GM18526 (cell line): ENCODE data around the gene CHN1.

Experiments used
- POLR2A ChIP-seq: IDR thresholded peaks from 3 replicates; pipeline ENCODE4 v1.6.1; 2011; ENCODE audit not compliant: insufficient read length; ENCODE audit errors: extremely low read depth

The CHN1 gene

DNA sequence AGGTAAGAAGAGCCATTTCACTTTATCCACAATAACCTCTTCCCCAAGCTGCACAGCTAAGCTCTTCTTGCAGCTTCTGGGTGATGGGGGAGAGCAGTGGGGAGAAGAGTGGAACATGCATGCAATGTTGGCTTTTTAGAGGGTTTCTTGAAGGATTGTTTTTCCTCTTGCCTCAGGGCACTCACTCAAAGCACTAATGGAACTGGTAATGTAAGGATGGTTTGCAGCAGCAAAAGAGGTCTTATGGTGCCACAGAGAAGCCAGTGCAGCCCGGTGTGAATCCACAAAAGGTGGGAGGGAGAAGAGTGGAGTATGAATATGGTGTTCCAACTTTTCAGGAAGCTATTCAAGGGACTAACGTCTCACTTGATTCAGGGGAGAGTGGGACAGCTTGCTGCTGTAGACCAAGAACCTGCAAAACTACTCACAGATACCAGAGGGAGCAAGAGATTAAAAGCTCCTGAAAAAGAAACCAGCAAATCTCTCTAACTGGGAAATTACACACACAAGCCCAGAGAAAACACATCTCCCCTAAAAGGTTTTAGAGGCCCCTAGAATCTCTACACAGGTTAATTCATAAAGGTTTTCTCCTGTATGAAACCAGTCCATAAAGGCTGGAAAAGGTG, 116.4 kb downstream of the CHN1 start:
- TF ChIP-seq POLR2A = no peak

DNA sequence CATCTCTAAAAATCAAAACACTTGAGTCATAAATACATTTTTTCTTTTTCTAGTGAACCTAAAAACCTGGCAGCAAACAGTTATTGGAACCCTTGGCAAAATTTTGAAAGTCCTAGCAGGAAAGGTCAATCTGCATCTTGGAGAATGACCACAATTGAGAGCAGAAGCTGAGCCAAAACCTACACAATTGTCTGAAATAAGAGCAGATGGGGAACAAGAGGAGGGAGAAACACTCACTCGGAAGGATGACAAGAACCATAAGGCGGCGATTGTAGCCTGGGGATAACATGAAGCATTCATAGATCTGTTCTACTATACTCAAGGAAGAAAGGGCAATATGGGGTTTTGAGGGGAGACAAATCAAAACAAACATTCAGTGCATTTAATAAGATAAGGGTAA, 117.0 kb downstream of the CHN1 start:
- no peak for TF ChIP-seq POLR2A

GRCh38 chr2:174882416-174882815, 122.8 kb downstream of the CHN1 start:
- no peak for TF ChIP-seq POLR2A

- TF ChIP-seq POLR2A = no peak
Observed at GRCh38 chr2:174881678-174882077, 123.5 kb downstream of the CHN1 start.

- TF ChIP-seq POLR2A = no peak
Observed at GRCh38 chr2:174878537-174879147, 126.5 kb downstream of the CHN1 start.

- TF ChIP-seq POLR2A = no peak
Observed at GRCh38 chr2:174877751-174878150, 127.4 kb downstream of the CHN1 start.

DNA sequence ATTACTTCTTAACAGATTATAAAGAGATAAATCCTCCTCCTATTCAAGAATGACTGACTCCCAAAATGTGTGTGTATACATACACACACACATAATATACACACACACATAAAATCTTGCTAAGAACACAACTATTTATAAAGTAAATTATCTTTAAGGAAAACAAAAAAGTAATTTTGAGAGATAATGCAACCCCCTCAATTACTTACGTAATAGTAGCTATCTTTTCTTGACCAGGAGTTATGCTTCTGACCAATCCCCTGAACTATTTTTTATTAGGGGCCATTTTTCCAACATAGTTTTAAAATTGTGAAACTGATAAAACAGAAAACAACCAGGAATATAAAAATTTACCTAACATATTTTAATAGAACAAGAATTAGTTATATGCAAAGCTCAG, 127.9 kb downstream of the CHN1 start:
- TF ChIP-seq POLR2A = no peak

DNA sequence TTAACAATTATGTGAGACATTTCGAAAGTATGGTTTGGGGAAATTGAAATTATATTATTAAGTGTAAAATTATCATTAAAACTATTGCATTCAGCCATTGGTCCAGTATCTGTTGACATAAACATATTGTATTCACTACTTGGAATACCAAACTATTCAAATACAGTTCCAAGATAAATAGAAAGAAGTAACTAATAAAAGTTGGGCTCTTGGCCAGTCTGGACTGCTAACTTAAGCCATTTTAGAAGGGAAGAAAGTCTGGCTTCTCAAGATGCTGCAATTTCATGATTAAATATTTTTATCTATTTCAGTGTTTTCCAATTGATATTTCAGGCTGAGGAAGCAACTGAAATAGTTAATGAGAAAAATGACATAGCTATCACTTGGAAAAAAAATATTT, 131.1 kb downstream of the CHN1 start:
- TF ChIP-seq POLR2A = no peak

- TF ChIP-seq POLR2A = no peak
Observed at GRCh38 chr2:174873471-174873870, 131.7 kb downstream of the CHN1 start.

DNA sequence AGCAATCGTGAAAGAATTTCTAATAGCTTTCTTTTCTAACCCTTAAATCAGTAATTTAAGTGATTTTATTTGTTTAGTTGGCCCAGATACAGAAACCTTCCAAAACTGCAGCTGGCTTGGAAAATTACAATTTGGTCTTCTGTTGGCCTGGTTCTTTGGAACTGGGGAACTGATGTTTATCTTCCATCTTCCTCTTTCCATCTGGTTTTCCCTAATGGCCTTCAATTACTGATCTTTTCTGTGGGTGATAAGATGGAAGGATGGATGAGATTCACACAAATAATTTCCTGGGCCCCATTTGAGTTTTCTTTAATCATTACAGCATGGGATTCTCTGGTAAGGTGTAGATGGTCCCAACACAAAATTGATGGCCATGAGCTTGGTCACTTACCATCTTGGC, 134.4 kb downstream of the CHN1 start:
- TF ChIP-seq POLR2A = no peak

DNA sequence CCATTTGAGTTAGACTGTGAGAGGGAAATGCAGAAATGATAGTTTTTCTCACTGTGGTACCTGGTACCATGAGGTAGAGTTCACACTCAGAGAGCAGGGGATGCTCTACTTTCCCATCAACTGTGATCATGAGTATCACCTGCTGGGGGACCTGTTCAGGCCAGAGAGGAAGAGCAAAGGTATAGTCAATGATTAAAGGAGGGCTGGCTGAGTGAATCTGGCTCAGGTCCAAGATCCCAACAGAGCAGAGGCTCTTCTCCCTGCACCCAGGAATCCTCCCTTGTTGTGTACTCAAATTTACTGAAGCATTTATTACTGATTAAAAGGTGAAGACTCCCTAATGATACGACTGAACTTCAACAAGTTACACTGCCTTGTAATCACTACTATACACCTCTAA, 136.3 kb downstream of the CHN1 start:
- TF ChIP-seq POLR2A = no peak

GRCh38 chr2:174866421-174866820, 138.8 kb downstream of the CHN1 start:
- TF ChIP-seq POLR2A = no peak

DNA sequence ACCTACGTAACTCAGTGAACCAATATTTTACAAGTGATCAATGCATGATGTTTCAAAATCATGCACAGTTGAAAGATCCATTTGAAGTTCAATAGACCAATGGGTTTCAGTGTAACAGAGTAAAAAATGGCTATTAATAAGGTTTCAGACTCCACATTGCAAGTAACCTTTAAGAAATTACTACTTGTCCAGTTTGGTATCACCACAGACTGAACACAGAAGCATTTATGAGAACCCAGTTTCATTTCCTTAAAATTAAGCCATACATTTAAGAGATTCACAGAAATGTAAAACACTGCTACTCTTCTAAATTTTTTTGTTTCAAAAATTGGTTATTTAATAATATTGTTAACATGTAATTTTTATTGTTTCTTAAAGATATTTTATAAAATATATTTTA, 142.0 kb downstream of the CHN1 start:
- no peak for TF ChIP-seq POLR2A

GRCh38 chr2:174859563-174860169, 145.5 kb downstream of the CHN1 start:
- TF ChIP-seq POLR2A = no peak

DNA sequence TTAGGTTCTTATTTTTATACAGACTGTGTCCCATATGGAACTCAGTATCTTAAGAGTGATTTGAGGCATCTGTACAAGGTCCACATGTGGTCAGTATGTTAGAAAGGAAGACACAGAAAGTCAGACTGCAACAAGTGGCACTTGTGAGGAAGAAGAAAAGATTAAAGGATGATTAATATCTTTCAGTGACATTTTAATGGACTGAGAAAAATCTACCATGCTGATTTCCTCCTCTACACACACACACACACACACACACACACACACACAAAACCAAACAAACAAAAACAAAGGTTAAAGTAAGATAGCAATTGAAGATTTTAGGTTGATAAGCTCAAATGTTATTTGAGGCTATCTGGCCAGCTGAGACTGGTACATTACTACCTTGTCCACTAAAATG, 146.4 kb downstream of the CHN1 start:
- TF ChIP-seq POLR2A = no peak

GRCh38 chr2:174856447-174856846, 148.7 kb downstream of the CHN1 start:
- no peak for TF ChIP-seq POLR2A
